Measurements from ENCODE around the gene BCAS3. TPM values are rescaled to one million over a fixed set of nuclear protein-coding genes. Genes with fewer than 3 reads are reported as not detected.
"Not testable (repeated sequence)": the region's sequence is repeated elsewhere in the genome, so short reads cannot be mapped to it uniquely, and the experiment has no call there.

Gene BCAS3
- total RNA-seq, 2 experiments from 2014 or later = 13.4 to 14.5 TPM

DNA sequence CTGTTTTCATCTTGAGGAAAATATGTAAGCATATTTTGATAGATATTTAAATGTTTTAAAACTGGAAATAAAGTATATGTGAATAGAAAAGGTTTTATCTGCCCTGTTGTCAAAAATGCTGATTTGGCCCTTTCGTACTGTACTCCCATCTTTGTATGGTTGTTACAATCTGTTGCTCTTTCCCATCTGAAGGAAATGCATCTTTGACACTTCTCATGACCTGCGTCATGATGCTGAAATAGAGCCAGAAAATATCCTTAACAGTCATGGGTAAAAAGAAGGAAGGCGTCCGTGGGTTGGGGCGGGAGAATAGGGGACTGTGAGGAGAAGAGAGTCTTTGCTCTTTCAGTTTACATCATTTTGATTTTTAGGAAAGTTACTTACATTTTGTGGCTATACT is 327.7 kb downstream of the BCAS3 start:
- intact Hi-C loops (cut with micrococcal nuclease; ENCODE audit: unreplicated experiment) = no loop called here

DNA sequence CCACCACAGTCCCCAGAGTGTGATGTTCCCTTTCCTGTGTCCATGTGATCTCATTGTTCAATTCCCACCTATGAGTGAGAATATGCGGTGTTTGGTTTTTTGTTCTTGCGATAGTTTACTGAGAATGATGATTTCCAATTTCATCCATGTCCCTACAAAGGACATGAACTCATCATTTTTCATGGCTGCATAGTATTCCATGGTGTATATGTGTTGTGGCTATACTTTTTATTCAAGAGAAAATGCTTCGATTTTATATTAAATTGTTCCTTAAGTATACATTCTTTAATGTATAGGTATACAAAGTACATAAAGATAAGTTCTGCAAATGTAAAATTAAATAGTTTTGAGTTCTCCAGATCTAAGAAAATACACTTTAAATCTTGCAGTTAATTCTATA is 328.3 kb downstream of the BCAS3 start:
- H3K79me2 ChIP-seq (ENCODE audit: insufficient read depth, low read depth, low read length); BruUV-seq (replicated peaks); H4K20me1 ChIP-seq (ENCODE audit: insufficient read depth, low read length); DNase-seq (ENCODE audit: low spot score); H3K4me3 ChIP-seq (ENCODE audit: low read depth, low read length, poor library complexity, severe bottlenecking); H3K36me3 ChIP-seq (ENCODE audit: insufficient read depth, low read length); H2AFZ ChIP-seq (ENCODE audit: low read length); H3K9me3 ChIP-seq (ENCODE audit: low read length); POLR2A ChIA-PET; H3K27ac ChIP-seq (ENCODE audit: low read depth, low read length, poor library complexity, severe bottlenecking); CTCF ChIA-PET (ENCODE audit: unreplicated experiment); H3K4me2 ChIP-seq (ENCODE audit: low read length); H3K4me1 ChIP-seq (ENCODE audit: insufficient read depth, low read length, poor library complexity, severe bottlenecking); H3K9me2 ChIP-seq (ENCODE audit: insufficient read depth, low read length); intact Hi-C loops (cut with micrococcal nuclease; ENCODE audit: unreplicated experiment): not testable (repeated sequence)

More for the DNA sequence above, 327.7 kb downstream of the BCAS3 start:
- POLR2A ChIA-PET = no interaction called here
- BruUV-seq (replicated peaks) = no TSS peak
- Histone ChIP-seq H2AFZ (ENCODE audit: low read length) (no peak overlapping the region), H3K4me3 (ENCODE audit: low read depth, low read length, poor library complexity, severe bottlenecking) (no peak overlapping the region), H3K4me2 (ENCODE audit: low read length) (no peak overlapping the region), H3K27ac (ENCODE audit: low read depth, low read length, poor library complexity, severe bottlenecking) (no peak overlapping the region), H4K20me1 (ENCODE audit: insufficient read depth, low read length) (no peaks in the 10 kb centered on the region), H3K36me3 (ENCODE audit: insufficient read depth, low read length) (no peaks in the 10 kb centered on the region), H3K79me2 (ENCODE audit: insufficient read depth, low read depth, low read length) (no peaks in the 10 kb centered on the region), H3K9me3 (ENCODE audit: low read length) (no peaks in the 10 kb centered on the region), H3K9me2 (ENCODE audit: insufficient read depth, low read length) (no peaks in the 10 kb centered on the region), H3K4me1 (ENCODE audit: insufficient read depth, low read length, poor library complexity, severe bottlenecking) (no peaks in the 10 kb centered on the region)
- no peak for TF ChIP-seq CTCF (conservative IDR thresholded peaks at IDR 0.05; ENCODE audit: low read length)
- TF ChIP-seq EZH2phosphoT487 (IDR thresholded peaks at IDR 0.05; ENCODE audit: borderline replicate concordance, low read depth, low read length) = no peak
- CTCF ChIA-PET (ENCODE audit: unreplicated experiment) = no interaction called here
- no peak for DNase-seq (ENCODE audit: low spot score)

DNA sequence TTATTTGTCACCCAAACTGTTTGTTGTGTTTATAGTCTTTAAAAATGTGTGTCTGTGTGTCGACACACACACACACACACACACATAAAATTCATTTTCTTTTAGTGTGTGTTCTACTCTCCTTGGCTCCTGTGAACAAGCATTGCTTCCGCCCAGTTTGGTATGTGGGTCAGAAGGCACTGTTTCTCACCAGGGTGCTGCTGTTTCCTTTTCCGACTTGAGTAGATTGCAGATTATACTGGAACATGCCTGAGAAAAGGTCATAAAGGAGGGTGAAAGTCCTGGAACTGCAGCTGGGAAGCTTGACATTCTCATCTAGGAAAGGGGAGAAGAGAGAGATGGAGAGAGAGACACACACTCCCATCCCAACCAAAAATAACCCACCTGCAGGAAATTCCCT is 330.3 kb downstream of the BCAS3 start:
- Histone ChIP-seq H3K4me1 (ENCODE audit: insufficient read depth, low read length, poor library complexity, severe bottlenecking) (no peaks in the 10 kb centered on the region), H3K4me3 (ENCODE audit: low read depth, low read length, poor library complexity, severe bottlenecking) (no peak overlapping the region), H3K9me3 (ENCODE audit: low read length) (no peaks in the 10 kb centered on the region), H3K4me2 (ENCODE audit: low read length) (no peak overlapping the region), H3K27ac (ENCODE audit: low read depth, low read length, poor library complexity, severe bottlenecking) (no peak overlapping the region), H3K36me3 (ENCODE audit: insufficient read depth, low read length) (no peaks in the 10 kb centered on the region), H3K9me2 (ENCODE audit: insufficient read depth, low read length) (no peaks in the 10 kb centered on the region), H2AFZ (ENCODE audit: low read length) (no peak overlapping the region), H3K79me2 (ENCODE audit: insufficient read depth, low read depth, low read length) (no peaks in the 10 kb centered on the region), H4K20me1 (ENCODE audit: insufficient read depth, low read length) (no peaks in the 10 kb centered on the region)
- ChIA-PET POLR2A (no interaction called here), CTCF (ENCODE audit: unreplicated experiment) (no interaction called here)
- DNase-seq (ENCODE audit: low spot score) = no peak
- intact Hi-C loops (cut with micrococcal nuclease; ENCODE audit: unreplicated experiment) = no loop called here
- no peak for TF ChIP-seq CTCF (conservative IDR thresholded peaks at IDR 0.05; ENCODE audit: low read length)
- TF ChIP-seq EZH2phosphoT487 (IDR thresholded peaks at IDR 0.05; ENCODE audit: borderline replicate concordance, low read depth, low read length) = no peak
- no TSS peak for BruUV-seq (replicated peaks)
